T-cell (primary cell): ENCODE data around the gene KLK6. TPM values are rescaled to one million over a fixed set of nuclear protein-coding genes. Genes with fewer than 3 reads are reported as not detected.

Experiments used
- ATAC-seq, 4 experiments: fragments of 200-7000 bp in 3 of 4; fragments of 150-1000 bp in 1 of 4; cut with Tn5 transposase; replicated peaks in 1 of 4; 1 replicate in 3 of 4; 2 replicates in 1 of 4; pipeline ENCODE4 v1.10.0; 2021; ENCODE audit warnings: moderate library complexity in 3 of 4, mild to moderate bottlenecking in 2 of 4, moderate number of reproducible peaks in 1 of 4
- CTCF ChIA-PET, 2 donors: fragments of 300-600 bp; sonication (Branson Sonifier 250); formaldehyde crosslinking; loops; one replicate each; lab custom pipeline; 2022; ENCODE audit warnings: antibody characterized with exemption in 2 of 2; lab: Charles Lee
- POLR2A ChIA-PET, 2 donors: fragments of 300-600 bp; sonication (Branson Sonifier 250); formaldehyde crosslinking; loops; one replicate each; lab custom pipeline; 2022; ENCODE audit warnings: antibody characterized with exemption in 2 of 2; lab: Charles Lee
- DNase-seq, 35 experiments: peaks; one replicate each; pipeline versions ENCODE4 v3.0.0 to v3.0.0-alpha.2; 2013 to 2023
- H3K27ac ChIP-seq: one replicate; pipeline ENCODE4 v1.5.1; 2013; ENCODE audit warnings: low read length
- H3K27me3 ChIP-seq, 2 experiments: replicated peaks in 1 of 2; 1 replicate in 1 of 2; 2 replicates in 1 of 2; pipeline versions ENCODE4 v1.6.1 to v1.7.0; 2013; ENCODE audit warnings: low read length in 1 of 2, mixed read lengths in 1 of 2; ENCODE audit not compliant: control insufficient read depth in 2 of 2, insufficient read depth in 2 of 2; ENCODE audit errors: extremely low read depth in 1 of 2
- H3K36me3 ChIP-seq, 2 donors: 1 replicate in 1 of 2; 2 replicates in 1 of 2; pipeline versions ENCODE4 v1.6.1 to v1.7.0; 2013; ENCODE audit warnings: low read length in 1 of 2; ENCODE audit not compliant: control insufficient read depth in 2 of 2, insufficient read depth in 1 of 2; ENCODE audit errors: extremely low read depth in 1 of 2
- H3K4me1 ChIP-seq, 2 experiments: 1 replicate in 1 of 2; 2 replicates in 1 of 2; pipeline versions ENCODE4 v1.6.1 to v1.7.0; 2013; ENCODE audit warnings: low read length in 2 of 2, mixed read lengths in 1 of 2; ENCODE audit not compliant: insufficient read depth in 2 of 2, control insufficient read depth in 1 of 2; ENCODE audit errors: extremely low read depth in 1 of 2
- H3K4me3 ChIP-seq, 2 donors: 1 replicate in 1 of 2; 2 replicates in 1 of 2; pipeline versions ENCODE4 v1.5.1 to v1.7.0; 2013; ENCODE audit warnings: mild to moderate bottlenecking in 2 of 2, low read length in 1 of 2, moderate library complexity in 1 of 2; ENCODE audit not compliant: control insufficient read depth in 1 of 2; ENCODE audit errors: extremely low read depth in 1 of 2
- H3K9me3 ChIP-seq: 2 replicates; pipeline ENCODE4 v1.7.0; 2013
- H3K27ac Mint-ChIP-seq, 2 donors: one replicate each; pipeline ENCODE4 v1.8.0; 2020 to 2021; ENCODE audit warnings: mild to moderate bottlenecking in 2 of 2, mixed read lengths in 2 of 2
- H3K27me3 Mint-ChIP-seq, 2 donors: one replicate each; pipeline ENCODE4 v1.8.0; 2021 to 2022; ENCODE audit warnings: mixed read lengths in 2 of 2
- H3K36me3 Mint-ChIP-seq: one replicate; pipeline ENCODE4 v1.8.0; 2021; ENCODE audit warnings: mixed read lengths
- H3K4me1 Mint-ChIP-seq, 3 donors: one replicate each; pipeline ENCODE4 v1.8.0; 2020 to 2022; ENCODE audit warnings: mixed read lengths in 3 of 3, mild to moderate bottlenecking in 1 of 3
- H3K4me3 Mint-ChIP-seq, 3 donors: one replicate each; pipeline ENCODE4 v1.8.0; 2020 to 2022; ENCODE audit warnings: mild to moderate bottlenecking in 3 of 3, mixed read lengths in 3 of 3, moderate library complexity in 3 of 3
- H3K9me3 Mint-ChIP-seq, 3 donors: one replicate each; pipeline ENCODE4 v1.8.0; 2020 to 2022; ENCODE audit warnings: mixed read lengths in 3 of 3
- WGBS: methylation state at CpG from one replicate; pipeline ENCODE4 v1.1.5; 2013; ENCODE audit warnings: missing lambda C conversion rate; ENCODE audit not compliant: insufficient coverage; 5-methylcytosine and 5-hydroxymethylcytosine counted together
- total RNA-seq, 35 experiments: library from RNA in 6 of 35; stranded (reverse) in 6 of 35; fragments of 120-200 nt in 1 of 35; gene quantifications; one replicate each; pipeline versions ENCODE4 v1.2.1 to v1.2.4 and lab custom pipeline; 2013 to 2026

The KLK6 gene
- total RNA-seq, 5 donors from 2014 or later (not counting 1 experiment from before 2014, with no cell fraction given), result not detected

GRCh38 chr19:50922317-50922853 is 47.0 kb downstream of the KLK6 start:
- Histone ChIP-seq H3K9me3 (no peaks in the 10 kb centered on the region), H3K4me3 (no peak overlapping the region), H3K4me1 (peaks cover 0 to 8% of the 10 kb centered on the region in 2 experiments), H3K27me3 (peaks cover 0 to 23% of the 10 kb centered on the region in 2 experiments), H3K27ac (no peak overlapping the region), H3K36me3 (no peaks in the 10 kb centered on the region)
- Mint-ChIP-seq H3K4me3 (no peak overlapping the region), H3K4me1 (peaks cover 7 to 8% (median 8%) of the 10 kb centered on the region in 3 donors), H3K27me3 (peaks cover 39 to 49% of the 10 kb centered on the region in 2 donors), H3K9me3 (no peaks in the 10 kb centered on the region), H3K27ac (no peak overlapping the region), H3K36me3 (no peaks in the 10 kb centered on the region)
- ChIA-PET CTCF (interaction anchor here in 1 of 2 donors (0.6 to 0.9 kb wide), 2 partner anchors 10 to 13 kb away, joined by 3 to 4 read pairs; no protein-coding TSS in a partner anchor), POLR2A (no interaction called here)
- ATAC-seq, result peak; percentile 89 to 96 (median 94)
- peak; percentile 30 to 88 (median 62) for DNase-seq
- WGBS, result 31% methylated on average over 16 of the region's 21 CpGs

GRCh38 chr19:50921426-50922316 is 47.7 kb downstream of the KLK6 start:
- 0% methylated on average over 5 of the region's 12 CpGs for WGBS
- ATAC-seq (no peak), DNase-seq (no peak)
- Mint-ChIP-seq H3K9me3 (no peaks in the 10 kb centered on the region), H3K27ac (no peak overlapping the region), H3K27me3 (peaks cover 42 to 49% of the 10 kb centered on the region in 2 donors), H3K4me1 (peaks cover 7 to 8% (median 8%) of the 10 kb centered on the region in 3 donors), H3K36me3 (no peaks in the 10 kb centered on the region), H3K4me3 (no peak overlapping the region)
- Histone ChIP-seq H3K27ac (no peak overlapping the region), H3K4me3 (no peak overlapping the region), H3K36me3 (no peaks in the 10 kb centered on the region), H3K4me1 (peaks cover 0 to 8% of the 10 kb centered on the region in 2 experiments), H3K27me3 (peaks cover 0 to 30% of the 10 kb centered on the region in 2 experiments), H3K9me3 (no peaks in the 10 kb centered on the region)
- POLR2A ChIA-PET, result no interaction called here
- CTCF ChIA-PET, result interaction anchor here (0.5 to 0.9 kb wide), 6 partner anchors 11 to 735 kb away, joined by 3 to 7 read pairs (median 4); no protein-coding TSS in a partner anchor

DNA sequence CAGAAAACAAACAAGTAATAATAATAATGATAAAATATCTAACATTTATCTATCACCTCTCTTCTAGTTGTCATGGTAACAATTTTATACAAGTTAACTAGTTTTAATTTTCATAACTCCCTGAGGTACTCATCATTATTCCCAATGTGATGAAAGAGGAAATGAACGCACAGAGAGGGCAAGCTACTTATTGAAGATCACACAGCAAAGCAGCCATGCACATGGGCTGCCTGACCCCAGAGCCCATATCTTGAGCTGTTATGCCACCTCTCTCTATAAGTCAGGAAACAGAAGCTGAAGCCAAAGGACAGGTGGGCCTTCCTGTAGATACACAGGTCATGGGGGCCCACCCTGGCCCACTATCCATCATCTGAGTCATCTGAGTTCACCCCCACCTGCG is 53.3 kb downstream of the KLK6 start:
- WGBS, result no CpG with 5 or more reads among the region's 2 CpGs

GRCh38 chr19:50912727-50913716 is 56.4 kb downstream of the KLK6 start:
- ATAC-seq (no peak), DNase-seq (peak in 1 of 35 experiments; percentile 23)
- Histone ChIP-seq H3K27ac (no peak overlapping the region), H3K4me3 (no peak overlapping the region), H3K9me3 (no peaks in the 10 kb centered on the region), H3K36me3 (no peaks in the 10 kb centered on the region), H3K27me3 (peaks cover 6 to 73% of the 10 kb centered on the region in 2 experiments), H3K4me1 (peaks cover 0 to 10% of the 10 kb centered on the region in 2 experiments)
- ChIA-PET POLR2A (no interaction called here), CTCF (no interaction called here)
- no peaks in the 10 kb centered on the region for H3K9me3 Mint-ChIP-seq
- peaks cover 12% of the 10 kb centered on the region in 3 donors for H3K4me1 Mint-ChIP-seq
- H3K36me3 Mint-ChIP-seq, result no peaks in the 10 kb centered on the region
- H3K27ac Mint-ChIP-seq, result no peak overlapping the region
- peaks cover 37 to 54% of the 10 kb centered on the region in 2 donors for H3K27me3 Mint-ChIP-seq
- WGBS, result 7% methylated on average over 21 of the region's 29 CpGs
- no peak overlapping the region for H3K4me3 Mint-ChIP-seq

More for the DNA sequence above, 53.3 kb downstream of the KLK6 start:
- no peak for DNase-seq
- H3K36me3 ChIP-seq, result no peaks in the 10 kb centered on the region
- H3K27ac ChIP-seq, result no peak overlapping the region
- H3K4me3 ChIP-seq, result no peak overlapping the region
- Mint-ChIP-seq H3K4me1 (no peaks in the 10 kb centered on the region), H3K27me3 (peaks cover 27 to 46% of the 10 kb centered on the region in 2 donors), H3K36me3 (no peaks in the 10 kb centered on the region), H3K27ac (no peak overlapping the region), H3K9me3 (no peaks in the 10 kb centered on the region), H3K4me3 (no peak overlapping the region)
- H3K27me3 ChIP-seq, result peaks cover 3 to 46% of the 10 kb centered on the region in 2 experiments
- ChIA-PET CTCF (no interaction called here), POLR2A (no interaction called here)
- ATAC-seq, result no peak
- no peaks in the 10 kb centered on the region for H3K4me1 ChIP-seq
- no peaks in the 10 kb centered on the region for H3K9me3 ChIP-seq

- CTCF ChIA-PET, result interaction anchor here in 1 of 2 donors (0.7 kb wide), 1 partner anchor 15 kb away, joined by 6 read pairs; no protein-coding TSS in a partner anchor
- peaks cover 12% of the 10 kb centered on the region in 3 donors for H3K4me1 Mint-ChIP-seq
- Histone ChIP-seq H3K27ac (no peak overlapping the region), H3K9me3 (no peaks in the 10 kb centered on the region), H3K36me3 (no peaks in the 10 kb centered on the region), H3K27me3 (peaks cover 9 to 72% of the 10 kb centered on the region in 2 experiments), H3K4me3 (no peak overlapping the region), H3K4me1 (peaks cover 0 to 10% of the 10 kb centered on the region in 2 experiments)
- no peaks in the 10 kb centered on the region for H3K36me3 Mint-ChIP-seq
- 29% methylated on average over 14 of the region's 21 CpGs for WGBS
- H3K4me3 Mint-ChIP-seq, result no peak overlapping the region
- POLR2A ChIA-PET, result no interaction called here
- H3K9me3 Mint-ChIP-seq, result no peaks in the 10 kb centered on the region
- peak overlapping the region in 1 of 2 donors; percentile 9 for H3K27ac Mint-ChIP-seq
- peaks cover 40 to 55% of the 10 kb centered on the region in 2 donors for H3K27me3 Mint-ChIP-seq
- ATAC-seq (no peak), DNase-seq (no peak)
These were observed 57.2 kb downstream of the KLK6 start for GRCh38 chr19:50912102-50912599.
